LHCN-M2 (cell line): ENCODE results near the gene CDH24. TPM values are rescaled to one million over a fixed set of nuclear protein-coding genes. Genes with fewer than 3 reads are reported as not detected.
A peak's percentile ranks its signal among the peaks of the same experiment; 100 is the strongest.

Experiments
- DNase-seq: peaks from one replicate; pipeline ENCODE4 v3.0.0-alpha.2; 2012; ENCODE audit warnings: low read depth
- total RNA-seq: library from RNA; depleted of rRNA; stranded (reverse); fragments of >200 nt; gene quantifications from 2 replicates; pipeline ENCODE4 v1.2.3, GENCODE V29; 2014

The CDH24 gene
- total RNA-seq, 1 experiment from 2014 or later = 10.4 TPM

DNA sequence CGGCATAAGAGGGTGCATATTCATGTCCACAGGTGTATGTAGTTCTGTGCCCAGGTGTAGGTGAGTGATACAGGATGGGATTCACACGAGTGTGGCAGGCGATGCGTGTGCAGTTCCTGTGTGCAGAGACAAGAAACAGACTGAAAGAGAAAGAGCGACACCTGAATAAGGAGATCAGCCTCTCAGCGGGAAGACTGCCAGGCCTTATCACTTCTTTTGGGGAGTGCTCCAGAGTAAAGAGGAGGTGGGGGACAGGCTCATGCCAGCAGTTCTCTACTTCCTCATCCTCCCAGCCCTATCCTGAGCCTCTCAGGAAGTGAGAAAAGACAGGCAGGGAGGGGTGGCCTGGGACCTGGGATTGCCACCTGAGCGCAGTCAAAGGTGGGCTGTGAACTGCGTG is 12.5 kb downstream of the CDH24 start:
- DNase-seq = no peak

- no peak for DNase-seq
Measured at GRCh38 chr14:23043754-23044153, 13.6 kb downstream of the CDH24 start.

- DNase-seq = no peak
Measured at GRCh38 chr14:23043145-23043544, 14.2 kb downstream of the CDH24 start.

DNA sequence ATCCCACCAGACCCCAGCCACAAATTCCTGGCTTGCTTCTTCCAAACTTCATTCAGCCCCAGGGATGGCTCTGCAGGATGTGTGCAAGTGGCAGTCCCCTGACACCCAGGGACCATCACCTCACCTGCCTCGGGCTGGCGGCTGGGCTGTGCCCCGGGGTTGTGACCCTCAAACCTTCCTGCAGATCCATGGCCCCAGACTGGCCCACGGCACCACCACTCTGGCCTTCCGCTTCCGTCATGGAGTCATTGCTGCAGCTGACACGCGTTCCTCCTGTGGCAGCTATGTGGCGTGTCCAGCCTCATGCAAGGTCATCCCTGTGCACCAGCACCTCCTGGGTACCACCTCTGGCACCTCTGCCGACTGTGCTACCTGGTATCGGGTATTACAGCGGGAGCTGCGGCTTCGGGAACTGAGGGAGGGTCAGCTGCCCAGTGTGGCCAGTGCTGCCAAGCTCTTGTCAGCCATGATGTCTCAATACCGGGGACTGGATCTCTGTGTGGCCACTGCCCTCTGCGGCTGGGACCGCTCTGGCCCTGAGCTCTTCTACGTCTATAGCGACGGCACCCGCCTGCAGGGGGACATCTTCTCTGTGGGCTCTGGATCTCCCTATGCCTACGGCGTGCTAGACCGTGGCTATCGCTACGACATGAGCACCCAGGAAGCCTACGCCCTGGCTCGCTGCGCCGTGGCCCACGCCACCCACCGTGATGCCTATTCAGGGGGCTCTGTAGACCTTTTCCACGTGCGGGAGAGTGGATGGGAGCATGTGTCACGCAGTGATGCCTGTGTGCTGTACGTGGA is 15.0 kb downstream of the CDH24 start, which contains the start of gene PSMB11:
Gene PSMB11, plus strand, starts transcription at position 51 of the 804 bp plus-strand sequence. Its CDS starts 14 bp downstream, at position 65.
- DNase-seq = no peak

- DNase-seq = peak; percentile 52
Measured at GRCh38 chr14:23041729-23042128, 15.6 kb downstream of the CDH24 start.

- no peak for DNase-seq
Measured at GRCh38 chr14:23040100-23040499, 17.2 kb downstream of the CDH24 start.

GRCh38 chr14:23035303-23036144 is 21.8 kb downstream of the CDH24 start:
- no peak for DNase-seq

GRCh38 chr14:23034498-23035302 is 22.6 kb downstream of the CDH24 start, which contains the start of gene PSMB5:
TSS of gene PSMB5 (minus strand) at chr14:23034900. CDS start at chr14:23034881, 19 bp downstream.
- peak; percentile 94 for DNase-seq

GRCh38 chr14:23033801-23034497 is 23.4 kb downstream of the CDH24 start:
- no peak for DNase-seq

DNA sequence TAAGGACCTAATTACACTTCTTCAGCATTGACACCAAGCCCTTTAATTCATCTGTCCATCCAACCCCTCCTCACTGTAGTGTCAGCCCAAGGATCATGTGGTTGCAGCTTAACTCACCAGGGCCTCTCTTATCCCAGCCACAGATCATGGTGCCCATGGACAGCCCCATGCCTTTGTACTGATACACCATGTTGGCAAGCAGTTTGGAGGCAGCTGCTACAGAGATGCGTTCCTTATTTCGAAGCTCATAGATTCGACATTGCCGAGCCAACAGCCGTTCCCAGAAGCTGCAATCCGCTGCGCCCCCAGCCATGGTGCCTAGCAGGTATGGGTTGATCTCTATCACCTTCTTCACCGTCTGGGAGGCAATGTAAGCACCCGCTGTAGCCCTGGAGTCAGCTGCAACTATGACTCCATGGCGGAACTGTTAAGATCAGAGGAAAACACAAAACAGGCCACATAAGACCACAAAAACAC is 24.0 kb downstream of the CDH24 start:
- no peak for DNase-seq

- DNase-seq = no peak
Measured at GRCh38 chr14:23030936-23031335, 26.4 kb downstream of the CDH24 start.

GRCh38 chr14:23028799-23029198 is 28.5 kb downstream of the CDH24 start:
- DNase-seq = no peak

DNA sequence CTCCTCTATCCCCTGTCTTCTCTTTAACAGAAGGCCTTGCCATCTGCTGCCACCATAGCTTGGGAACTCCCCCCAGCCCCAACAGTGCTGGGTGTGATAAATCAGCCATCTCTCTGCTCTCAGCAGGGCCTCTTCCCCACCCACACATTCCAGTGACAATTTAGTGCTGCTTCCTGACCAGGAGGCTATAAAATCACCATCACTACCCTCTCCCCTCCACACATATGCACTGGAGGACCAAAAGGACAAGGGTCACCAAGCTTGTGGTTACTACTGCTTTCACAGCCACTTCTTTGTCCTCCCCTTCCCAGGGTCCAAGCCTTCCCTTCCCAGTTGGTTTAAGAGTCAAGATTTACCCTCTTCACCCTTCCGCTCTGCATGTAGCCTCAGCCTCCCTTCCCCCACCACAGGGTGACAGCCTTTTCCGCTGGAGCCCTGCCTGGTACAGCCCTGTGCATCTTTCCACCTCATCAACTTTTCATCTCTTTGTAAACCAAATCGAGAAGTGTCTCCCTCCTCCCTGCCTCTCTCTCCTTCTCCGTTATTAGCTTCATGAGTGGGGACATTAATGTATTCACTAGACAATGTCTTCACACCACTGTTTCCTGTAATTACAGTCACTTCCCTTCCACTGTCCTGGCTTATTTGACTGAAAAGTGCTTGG is 32.0 kb downstream of the CDH24 start:
- no peak for DNase-seq

DNA sequence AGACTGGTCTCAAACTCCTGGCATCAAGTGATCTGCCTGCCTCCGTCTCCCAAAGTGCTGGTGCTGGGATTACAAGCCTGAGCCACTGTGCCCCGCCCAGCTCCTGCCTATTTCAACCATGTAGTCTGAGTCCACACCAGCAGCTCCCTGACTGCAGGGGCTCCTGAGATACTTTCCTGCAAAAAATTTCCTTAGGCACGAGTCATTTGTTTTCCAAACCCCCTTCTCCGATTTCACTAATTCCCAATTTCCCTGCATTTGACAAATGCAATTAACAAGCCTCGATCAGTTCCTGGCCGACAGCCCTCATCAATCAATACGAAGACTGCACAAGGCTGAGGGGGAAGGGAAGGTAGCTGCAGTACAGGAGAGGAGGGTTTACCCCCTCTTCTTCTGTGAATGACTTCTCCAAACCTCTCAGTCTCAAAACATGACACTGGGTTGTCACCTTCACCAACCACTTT is 32.7 kb downstream of the CDH24 start:
- DNase-seq = no peak

DNA sequence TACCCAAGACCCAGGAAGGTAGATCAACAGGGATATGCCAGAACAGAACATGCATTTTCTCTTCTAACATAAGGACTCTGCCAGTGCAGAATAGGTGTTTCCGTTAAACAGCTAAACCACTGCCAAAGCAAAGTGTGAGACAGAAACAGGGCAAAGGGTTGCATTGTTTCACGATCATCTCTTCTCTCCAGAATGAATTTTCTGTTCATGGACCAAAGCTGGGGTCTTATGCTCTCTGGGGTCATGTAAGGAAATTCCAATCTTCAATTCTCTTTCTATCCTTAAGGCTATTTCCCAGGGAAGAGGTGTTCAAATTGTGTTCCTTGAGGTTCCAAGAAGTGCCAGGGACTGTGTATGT is 33.5 kb downstream of the CDH24 start:
- DNase-seq = no peak

- DNase-seq = no peak
Measured at GRCh38 chr14:23023022-23023794, 34.1 kb downstream of the CDH24 start.

GRCh38 chr14:23021889-23022442 is 35.4 kb downstream of the CDH24 start:
- no peak for DNase-seq

GRCh38 chr14:23021434-23021833 is 35.9 kb downstream of the CDH24 start:
- no peak for DNase-seq
